RWPE2 (cell line): ENCODE data around the gene BRSK2.
A peak's percentile ranks its signal among the peaks of the same experiment; 100 is the strongest.

ENCODE experiments used
- ATAC-seq: fragments of 200-7000 bp; cut with Tn5 transposase; 3 replicates; pipeline ENCODE4 v1.9.1; 2021; ENCODE audit warnings: low read depth
- DNase-seq: peaks from one replicate; pipeline ENCODE4 v3.0.0-alpha.2; 2020; ENCODE audit warnings: low spot score
- H3K27ac ChIP-seq: fragments of 450-650 bp; 2 replicates; pipeline ENCODE4 v1.5.1; 2017; ENCODE audit warnings: mild to moderate bottlenecking; ENCODE audit not compliant: poor library complexity, severe bottlenecking
- H3K27me3 ChIP-seq: fragments of 250-450 bp; sonication (Bioruptor Pico); 2 replicates; pipeline ENCODE4 v1.5.1; 2021; ENCODE audit warnings: mild to moderate bottlenecking, moderate library complexity; ENCODE audit not compliant: insufficient read depth, poor library complexity, severe bottlenecking
- H3K36me3 ChIP-seq: fragments of 250-450 bp; sonication (Bioruptor Pico); 2 replicates; pipeline ENCODE4 v1.5.1; 2020; ENCODE audit warnings: low read depth, mild to moderate bottlenecking, moderate library complexity
- H3K4me1 ChIP-seq: fragments of 250-450 bp; sonication (Bioruptor Pico); 2 replicates; pipeline ENCODE4 v1.5.1; 2021; ENCODE audit warnings: mild to moderate bottlenecking, moderate library complexity; ENCODE audit not compliant: insufficient read depth, poor library complexity, severe bottlenecking
- H3K4me3 ChIP-seq: fragments of 250-450 bp; sonication (Bioruptor Pico); 2 replicates; pipeline ENCODE4 v1.5.1; 2021; ENCODE audit warnings: mild to moderate bottlenecking, moderate library complexity; ENCODE audit not compliant: severe bottlenecking
- H3K9me3 ChIP-seq: fragments of 250-450 bp; sonication (Bioruptor Pico); 2 replicates; pipeline ENCODE4 v1.5.1; 2021; ENCODE audit warnings: mild to moderate bottlenecking, moderate library complexity; ENCODE audit not compliant: severe bottlenecking
- TF ChIP-seq, protein P1 (sequence below): fragments of 450-650 bp; IDR thresholded peaks from one replicate; pipeline ENCODE4 v1.5.1; 2017; ENCODE audit warnings: mild to moderate bottlenecking, moderate library complexity; ENCODE audit not compliant: poor library complexity, severe bottlenecking

The BRSK2 gene

GRCh38 chr11:1450949-1451710, 61.4 kb downstream of the BRSK2 start:
- Histone ChIP-seq H3K4me3 (no peak overlapping the region), H3K27me3 (no peaks in the 10 kb centered on the region), H3K36me3 (no peaks in the 10 kb centered on the region), H3K9me3 (no peaks in the 10 kb centered on the region), H3K27ac (no peak overlapping the region), H3K4me1 (no peaks in the 10 kb centered on the region)
- TF ChIP-seq, protein P1, sequence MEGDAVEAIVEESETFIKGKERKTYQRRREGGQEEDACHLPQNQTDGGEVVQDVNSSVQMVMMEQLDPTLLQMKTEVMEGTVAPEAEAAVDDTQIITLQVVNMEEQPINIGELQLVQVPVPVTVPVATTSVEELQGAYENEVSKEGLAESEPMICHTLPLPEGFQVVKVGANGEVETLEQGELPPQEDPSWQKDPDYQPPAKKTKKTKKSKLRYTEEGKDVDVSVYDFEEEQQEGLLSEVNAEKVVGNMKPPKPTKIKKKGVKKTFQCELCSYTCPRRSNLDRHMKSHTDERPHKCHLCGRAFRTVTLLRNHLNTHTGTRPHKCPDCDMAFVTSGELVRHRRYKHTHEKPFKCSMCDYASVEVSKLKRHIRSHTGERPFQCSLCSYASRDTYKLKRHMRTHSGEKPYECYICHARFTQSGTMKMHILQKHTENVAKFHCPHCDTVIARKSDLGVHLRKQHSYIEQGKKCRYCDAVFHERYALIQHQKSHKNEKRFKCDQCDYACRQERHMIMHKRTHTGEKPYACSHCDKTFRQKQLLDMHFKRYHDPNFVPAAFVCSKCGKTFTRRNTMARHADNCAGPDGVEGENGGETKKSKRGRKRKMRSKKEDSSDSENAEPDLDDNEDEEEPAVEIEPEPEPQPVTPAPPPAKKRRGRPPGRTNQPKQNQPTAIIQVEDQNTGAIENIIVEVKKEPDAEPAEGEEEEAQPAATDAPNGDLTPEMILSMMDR = no peak
- DNase-seq (no peak), ATAC-seq (no peak)

DNA sequence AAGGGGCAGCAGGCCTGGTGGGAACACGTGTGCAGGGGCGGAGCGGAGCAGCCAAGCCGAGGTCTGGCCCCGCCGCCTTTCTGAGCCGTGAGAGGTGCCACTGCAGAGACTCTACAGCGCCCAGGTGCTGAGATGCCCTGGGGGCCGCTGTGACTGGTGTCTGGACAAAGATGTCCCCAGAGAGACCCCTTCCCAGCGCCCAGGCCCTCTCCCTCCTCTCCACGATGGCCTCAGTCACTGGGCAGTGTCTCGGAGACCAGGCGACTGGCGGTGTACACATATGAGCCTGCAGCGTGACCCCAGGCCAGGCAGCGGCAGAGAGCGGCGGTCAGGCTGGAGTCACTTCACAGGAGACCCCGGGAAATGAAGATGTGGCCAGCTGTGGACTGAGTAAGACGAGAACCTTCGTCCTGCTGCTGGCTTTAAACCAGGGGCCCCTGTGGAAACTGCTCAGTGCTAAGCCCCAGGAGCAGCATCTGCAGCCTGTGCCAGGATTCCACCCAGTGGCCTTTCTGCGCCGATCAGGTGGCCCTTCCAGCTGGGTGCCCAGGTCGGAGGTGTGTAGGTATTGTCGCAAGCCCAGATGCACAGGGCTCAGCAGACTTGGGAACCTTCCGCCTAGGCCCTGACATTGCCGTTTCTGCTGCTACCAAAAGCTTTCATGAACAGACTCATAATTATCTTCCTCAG, 62.2 kb downstream of the BRSK2 start:
- no peak for DNase-seq
- Histone ChIP-seq H3K27ac (no peak overlapping the region), H3K4me1 (no peaks in the 10 kb centered on the region), H3K4me3 (no peak overlapping the region), H3K9me3 (no peaks in the 10 kb centered on the region), H3K36me3 (no peaks in the 10 kb centered on the region), H3K27me3 (no peaks in the 10 kb centered on the region)
- TF ChIP-seq, protein P1 = no peak
- ATAC-seq = no peak

DNA sequence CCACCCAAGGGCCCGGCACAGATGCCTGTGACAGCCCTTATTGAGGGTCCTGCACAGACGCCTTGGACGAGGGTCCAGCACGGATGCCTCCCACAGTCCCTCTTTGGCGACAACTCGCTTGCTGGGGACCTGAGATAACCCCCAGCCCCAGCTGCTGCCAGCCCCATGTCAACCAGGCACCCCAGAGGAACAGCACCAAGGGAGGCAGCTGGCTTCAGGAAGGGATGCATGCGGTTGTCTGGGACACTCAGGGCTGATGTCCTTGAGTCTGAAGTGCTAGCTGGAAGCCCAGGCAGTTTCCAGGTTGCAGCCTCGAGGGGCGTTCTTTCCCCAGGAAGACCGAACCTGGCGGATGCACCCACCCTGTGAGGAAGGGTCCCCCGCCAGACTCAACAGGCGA, 63.0 kb downstream of the BRSK2 start:
- Histone ChIP-seq H3K27ac (no peak overlapping the region), H3K9me3 (no peaks in the 10 kb centered on the region), H3K36me3 (no peaks in the 10 kb centered on the region), H3K27me3 (no peaks in the 10 kb centered on the region), H3K4me3 (no peak overlapping the region), H3K4me1 (no peaks in the 10 kb centered on the region)
- ATAC-seq (no peak), DNase-seq (no peak)
- TF ChIP-seq, protein P1 = no peak

DNA sequence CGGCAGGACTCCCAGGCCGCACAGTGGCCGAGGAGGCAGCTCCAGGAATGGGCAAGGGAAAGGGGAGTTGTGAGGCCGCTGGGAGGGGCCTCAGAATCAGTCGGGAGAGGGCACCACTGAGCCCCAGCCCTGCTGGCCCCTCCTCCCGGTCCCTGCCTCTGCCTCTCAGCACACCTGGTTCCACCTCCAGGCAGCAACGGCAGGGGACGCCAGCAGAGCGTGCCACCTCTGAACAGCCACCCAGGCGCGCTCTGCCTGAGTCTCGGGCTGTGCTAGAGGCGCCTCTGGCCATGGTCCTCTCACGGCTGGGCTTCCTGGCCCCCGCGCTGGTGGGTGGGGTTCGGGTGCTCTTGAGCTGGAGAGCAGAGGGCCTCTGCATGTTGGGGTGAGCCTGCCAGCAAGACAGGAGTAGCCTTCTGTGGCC, 63.9 kb downstream of the BRSK2 start:
- TF ChIP-seq, protein P1 = peak; percentile 23
- DNase-seq = no peak
- Histone ChIP-seq H3K9me3 (no peaks in the 10 kb centered on the region), H3K27ac (no peak overlapping the region), H3K4me1 (no peaks in the 10 kb centered on the region), H3K27me3 (no peaks in the 10 kb centered on the region), H3K4me3 (no peak overlapping the region), H3K36me3 (no peaks in the 10 kb centered on the region)
- peak; percentile 47 for ATAC-seq

DNA sequence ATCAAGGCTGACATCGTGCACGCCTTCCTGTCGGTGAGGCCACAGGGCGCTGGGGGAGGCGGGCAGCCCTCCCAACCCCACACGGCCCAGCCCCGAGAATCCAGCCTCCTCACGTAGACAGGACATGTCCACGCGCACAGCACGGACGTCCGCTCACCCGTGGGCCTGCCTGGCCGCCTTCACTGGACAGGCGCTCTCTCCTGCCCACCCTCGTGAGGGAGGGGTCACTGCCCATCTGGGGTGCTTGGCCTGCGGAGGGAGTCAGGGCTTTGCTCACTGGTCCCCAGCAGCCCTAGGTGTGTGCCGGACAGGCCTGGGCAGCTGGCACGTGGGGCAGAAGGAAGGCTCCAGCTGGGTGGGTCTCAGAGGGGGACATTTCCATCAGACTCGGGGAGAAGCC, 64.8 kb downstream of the BRSK2 start:
- H3K36me3 ChIP-seq = no peaks in the 10 kb centered on the region
- H3K27me3 ChIP-seq = no peaks in the 10 kb centered on the region
- H3K9me3 ChIP-seq = no peaks in the 10 kb centered on the region
- H3K27ac ChIP-seq = no peak overlapping the region
- ATAC-seq = no peak
- no peak overlapping the region for H3K4me3 ChIP-seq
- H3K4me1 ChIP-seq = no peaks in the 10 kb centered on the region
- TF ChIP-seq, protein P1 = no peak
- DNase-seq = no peak
